ENCODE data around the gene SORBS1.
"Not testable (repeated sequence)": the region's sequence is repeated elsewhere in the genome, so short reads cannot be mapped to it uniquely, and the experiment has no call there.

Gene SORBS1

DNA sequence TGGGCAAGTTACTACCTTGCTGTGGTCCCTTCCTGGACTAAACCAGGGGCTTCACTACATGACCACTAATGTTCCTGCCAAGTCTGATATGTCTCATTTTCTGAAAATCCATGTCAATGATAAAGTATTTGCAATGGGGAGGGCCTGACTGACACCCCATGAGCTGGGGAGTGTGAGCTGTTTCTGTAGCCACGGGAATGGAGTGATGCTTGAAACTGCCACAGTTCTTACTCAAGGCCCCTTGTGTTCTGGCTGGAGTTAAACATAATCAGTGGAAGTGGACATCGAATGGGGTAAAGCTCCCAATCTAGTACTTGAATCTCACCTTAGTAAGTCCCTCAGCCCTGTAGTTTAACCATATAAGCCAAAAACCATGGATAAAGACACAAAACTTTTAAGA is 208.5 kb downstream of the SORBS1 start:
- Histone ChIP-seq H3K9ac (ENCODE audit: low read length) (no peak overlapping the region), H3K9me3 (ENCODE audit: insufficient read depth, low read length) (no peaks in the 10 kb centered on the region), H2AFZ (ENCODE audit: low read depth, low read length, severe bottlenecking) (no peak overlapping the region), H4K20me1 (ENCODE audit: low read depth, low read length) (no peaks in the 10 kb centered on the region), H3K4me2 (ENCODE audit: low read depth, low read length, poor library complexity, severe bottlenecking) (no peak overlapping the region), H3K27ac (ENCODE audit: low read depth, low read length) (no peak overlapping the region), H3K9me2 (replicated peaks; ENCODE audit: insufficient read depth, low read length) (no peaks in the 10 kb centered on the region), H3K36me3 (ENCODE audit: low read length) (no peaks in the 10 kb centered on the region), H3F3A (ENCODE audit: insufficient read depth) (no peaks in the 10 kb centered on the region), H3K79me2 (ENCODE audit: insufficient read depth, low read length) (no peaks in the 10 kb centered on the region), H3K27me3 (ENCODE audit: low read length) (no peaks in the 10 kb centered on the region), H3K4me3 (ENCODE audit: insufficient read depth, low read length, poor library complexity, severe bottlenecking) (no peak overlapping the region)
- TF ChIP-seq, protein P1, sequence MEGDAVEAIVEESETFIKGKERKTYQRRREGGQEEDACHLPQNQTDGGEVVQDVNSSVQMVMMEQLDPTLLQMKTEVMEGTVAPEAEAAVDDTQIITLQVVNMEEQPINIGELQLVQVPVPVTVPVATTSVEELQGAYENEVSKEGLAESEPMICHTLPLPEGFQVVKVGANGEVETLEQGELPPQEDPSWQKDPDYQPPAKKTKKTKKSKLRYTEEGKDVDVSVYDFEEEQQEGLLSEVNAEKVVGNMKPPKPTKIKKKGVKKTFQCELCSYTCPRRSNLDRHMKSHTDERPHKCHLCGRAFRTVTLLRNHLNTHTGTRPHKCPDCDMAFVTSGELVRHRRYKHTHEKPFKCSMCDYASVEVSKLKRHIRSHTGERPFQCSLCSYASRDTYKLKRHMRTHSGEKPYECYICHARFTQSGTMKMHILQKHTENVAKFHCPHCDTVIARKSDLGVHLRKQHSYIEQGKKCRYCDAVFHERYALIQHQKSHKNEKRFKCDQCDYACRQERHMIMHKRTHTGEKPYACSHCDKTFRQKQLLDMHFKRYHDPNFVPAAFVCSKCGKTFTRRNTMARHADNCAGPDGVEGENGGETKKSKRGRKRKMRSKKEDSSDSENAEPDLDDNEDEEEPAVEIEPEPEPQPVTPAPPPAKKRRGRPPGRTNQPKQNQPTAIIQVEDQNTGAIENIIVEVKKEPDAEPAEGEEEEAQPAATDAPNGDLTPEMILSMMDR (IDR thresholded peaks at IDR 0.05; ENCODE audit: insufficient read depth, low read length, poor library complexity, severe bottlenecking): no peak
- no peak for TF ChIP-seq EZH2phosphoT487 (conservative IDR thresholded peaks at IDR 0.05; ENCODE audit: low read length)

DNA sequence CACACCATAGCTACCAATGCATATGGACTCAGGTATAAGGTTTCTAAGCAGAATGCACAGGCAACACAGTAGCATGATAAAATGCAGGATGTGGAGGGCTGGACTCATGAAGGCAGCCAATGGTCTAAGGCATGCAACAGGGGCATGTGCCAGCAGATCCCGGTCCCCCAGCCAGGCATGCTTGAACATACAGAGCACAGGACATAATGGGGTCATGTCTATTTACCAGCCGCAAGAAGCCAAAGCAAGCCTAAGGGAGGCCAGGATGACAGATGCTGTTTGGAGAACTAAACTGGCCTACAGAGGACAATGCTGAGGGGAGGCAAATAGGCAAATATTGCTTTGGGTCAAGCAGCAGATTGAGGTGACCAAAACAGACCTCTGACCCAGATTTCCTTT is 210.3 kb downstream of the SORBS1 start:
- no peaks in the 10 kb centered on the region for H3K79me2 ChIP-seq (ENCODE audit: insufficient read depth, low read length)

DNA sequence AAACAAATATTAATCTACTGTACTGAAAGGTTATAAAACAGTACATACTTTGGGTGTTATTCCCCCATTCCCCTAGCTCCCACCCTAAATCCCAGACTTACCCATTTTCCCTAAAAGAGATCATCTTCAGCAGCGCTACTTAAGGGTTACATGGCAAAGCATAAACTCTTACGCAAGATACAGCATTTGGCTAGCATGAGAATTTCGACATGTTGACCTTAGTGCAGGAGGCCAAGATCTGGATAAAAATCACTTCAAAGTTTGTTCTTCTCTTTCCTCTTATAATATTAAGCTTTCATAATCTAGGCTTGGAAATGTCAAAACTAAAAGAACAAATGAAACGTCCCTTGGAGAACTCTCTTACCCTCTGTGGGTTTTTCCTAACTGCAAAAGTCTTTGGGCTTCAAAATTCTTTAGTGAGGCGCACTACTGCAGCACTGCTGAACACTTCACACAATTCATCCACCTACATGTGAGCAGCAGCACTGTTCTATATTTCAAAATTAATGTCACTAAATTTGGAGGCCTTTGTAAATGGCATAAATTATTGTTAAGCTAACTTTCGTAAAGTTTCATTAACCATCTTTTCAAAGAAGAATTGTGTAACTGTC is 210.8 kb downstream of the SORBS1 start:
- no peak overlapping the region for H3K4me2 ChIP-seq (ENCODE audit: low read depth, low read length, poor library complexity, severe bottlenecking)
- no peaks in the 10 kb centered on the region for H3F3A ChIP-seq (ENCODE audit: insufficient read depth)
- H3K79me2 ChIP-seq (ENCODE audit: insufficient read depth, low read length): no peaks in the 10 kb centered on the region
- TF ChIP-seq, protein P1 (IDR thresholded peaks at IDR 0.05; ENCODE audit: insufficient read depth, low read length, poor library complexity, severe bottlenecking): no peak
- TF ChIP-seq EZH2phosphoT487 (conservative IDR thresholded peaks at IDR 0.05; ENCODE audit: low read length): no peak
- no peaks in the 10 kb centered on the region for H3K27me3 ChIP-seq (ENCODE audit: low read length)
- no peak overlapping the region for H3K4me3 ChIP-seq (ENCODE audit: insufficient read depth, low read length, poor library complexity, severe bottlenecking)
- no peak overlapping the region for H2AFZ ChIP-seq (ENCODE audit: low read depth, low read length, severe bottlenecking)
- H3K9ac ChIP-seq (ENCODE audit: low read length): no peak overlapping the region
- no peak overlapping the region for H3K27ac ChIP-seq (ENCODE audit: low read depth, low read length)
- no peaks in the 10 kb centered on the region for H3K36me3 ChIP-seq (ENCODE audit: low read length)
- no peaks in the 10 kb centered on the region for H3K9me3 ChIP-seq (ENCODE audit: insufficient read depth, low read length)
- H3K9me2 ChIP-seq (replicated peaks; ENCODE audit: insufficient read depth, low read length): no peaks in the 10 kb centered on the region
- no peaks in the 10 kb centered on the region for H4K20me1 ChIP-seq (ENCODE audit: low read depth, low read length)

More for the DNA sequence above, 210.3 kb downstream of the SORBS1 start:
- H3K9me2 ChIP-seq (replicated peaks; ENCODE audit: insufficient read depth, low read length): no peaks in the 10 kb centered on the region
- H4K20me1 ChIP-seq (ENCODE audit: low read depth, low read length): no peaks in the 10 kb centered on the region
- no peak overlapping the region for H3K4me3 ChIP-seq (ENCODE audit: insufficient read depth, low read length, poor library complexity, severe bottlenecking)
- H3F3A ChIP-seq (ENCODE audit: insufficient read depth): no peaks in the 10 kb centered on the region
- H3K4me2 ChIP-seq (ENCODE audit: low read depth, low read length, poor library complexity, severe bottlenecking): no peak overlapping the region
- no peak overlapping the region for H3K27ac ChIP-seq (ENCODE audit: low read depth, low read length)
- no peaks in the 10 kb centered on the region for H3K36me3 ChIP-seq (ENCODE audit: low read length)
- no peaks in the 10 kb centered on the region for H3K27me3 ChIP-seq (ENCODE audit: low read length)
- no peaks in the 10 kb centered on the region for H3K9me3 ChIP-seq (ENCODE audit: insufficient read depth, low read length)
- no peak overlapping the region for H3K9ac ChIP-seq (ENCODE audit: low read length)
- H2AFZ ChIP-seq (ENCODE audit: low read depth, low read length, severe bottlenecking): no peak overlapping the region
- TF ChIP-seq, protein P1 (IDR thresholded peaks at IDR 0.05; ENCODE audit: insufficient read depth, low read length, poor library complexity, severe bottlenecking): no peak
- no peak for TF ChIP-seq EZH2phosphoT487 (conservative IDR thresholded peaks at IDR 0.05; ENCODE audit: low read length)

DNA sequence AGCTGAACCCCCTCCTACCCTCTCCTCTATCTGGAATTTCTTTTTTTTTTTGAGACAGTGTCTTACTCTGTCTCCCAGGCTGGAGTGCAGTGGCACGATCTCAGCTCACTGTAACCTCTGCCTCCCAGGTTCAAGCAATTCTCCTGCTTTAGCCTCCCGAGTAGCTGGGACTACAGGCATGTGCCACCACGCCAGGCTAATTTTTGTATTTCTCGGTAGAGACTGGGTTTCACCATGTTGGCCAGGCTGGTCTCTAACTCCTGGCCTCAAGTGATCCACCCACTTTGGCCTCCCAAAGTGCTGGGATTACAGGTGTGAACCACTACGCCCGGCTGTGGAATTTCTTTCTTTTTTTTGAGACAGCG is 213.8 kb downstream of the SORBS1 start:
- not testable (repeated sequence) for H4K20me1 ChIP-seq (ENCODE audit: low read depth, low read length); H3K27ac ChIP-seq (ENCODE audit: low read depth, low read length); H3K36me3 ChIP-seq (ENCODE audit: low read length); H2AFZ ChIP-seq (ENCODE audit: low read depth, low read length, severe bottlenecking); H3K27me3 ChIP-seq (ENCODE audit: low read length); H3K9me2 ChIP-seq (replicated peaks; ENCODE audit: insufficient read depth, low read length); H3K9me3 ChIP-seq (ENCODE audit: insufficient read depth, low read length); H3F3A ChIP-seq (ENCODE audit: insufficient read depth); H3K4me2 ChIP-seq (ENCODE audit: low read depth, low read length, poor library complexity, severe bottlenecking); H3K4me3 ChIP-seq (ENCODE audit: insufficient read depth, low read length, poor library complexity, severe bottlenecking); H3K79me2 ChIP-seq (ENCODE audit: insufficient read depth, low read length); H3K9ac ChIP-seq (ENCODE audit: low read length)

Data from SU-DHL-6 (cell line).